IMR-90 (cell line): Measurements from ENCODE around the gene ADGRB3.

Experiments used
- CTCF ChIP-seq: conservative IDR thresholded peaks from 2 replicates; pipeline ENCODE4 v1.5.1; 2012; ENCODE audit warnings: mild to moderate bottlenecking, low read depth, low read length, improper control_type of control experiment
- MXI1 ChIP-seq: IDR thresholded peaks from 2 replicates; pipeline ENCODE4 v1.6.1; 2012; ENCODE audit warnings: low read depth, mild to moderate bottlenecking, low read length, moderate library complexity, borderline replicate concordance
- NFE2L2 ChIP-seq: fragments of 150-350 bp; IDR thresholded peaks from 2 replicates; pipeline ENCODE4 v1.6.1; 2016; ENCODE audit warnings: low read depth, mild to moderate bottlenecking, low read length
- POLR2A ChIP-seq: IDR thresholded peaks from 2 replicates; pipeline ENCODE4 v1.6.1; 2012; ENCODE audit warnings: mild to moderate bottlenecking, low read depth, low read length
- RCOR1 ChIP-seq: IDR thresholded peaks from 2 replicates; pipeline ENCODE4 v1.6.1; 2012; ENCODE audit warnings: mild to moderate bottlenecking, low read length, improper control_type of control experiment; ENCODE audit not compliant: insufficient replicate concordance

DNA sequence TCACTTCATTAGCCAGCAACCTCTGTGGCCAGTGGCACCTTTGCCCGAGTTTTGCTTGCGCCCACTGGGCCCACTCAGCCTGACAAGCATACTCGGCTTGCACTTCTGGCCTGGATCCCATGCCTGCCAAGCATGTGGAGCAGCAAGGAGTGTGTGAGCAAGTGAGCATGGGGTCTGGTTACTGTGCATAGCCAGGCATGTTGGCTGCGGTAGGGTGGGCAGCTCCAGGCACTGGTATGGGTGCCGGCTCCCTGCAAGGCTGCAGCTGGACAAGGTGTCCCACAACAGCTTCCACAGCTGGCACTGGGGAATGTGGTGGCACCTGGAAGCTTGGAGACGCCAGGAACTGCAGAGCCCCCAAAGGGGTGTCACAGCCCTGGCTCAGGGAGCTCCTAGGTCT, 510.0 kb downstream of the ADGRB3 start:
- TF ChIP-seq CTCF (no peak), RCOR1 (no peak), MXI1 (no peak), NFE2L2 (no peak), POLR2A (no peak)
